Measurements from ENCODE around the gene PRXL2B.
"Not testable (repeated sequence)": the region's sequence is repeated elsewhere in the genome, so short reads cannot be mapped to it uniquely, and the experiment has no call there.

The PRXL2B gene

DNA sequence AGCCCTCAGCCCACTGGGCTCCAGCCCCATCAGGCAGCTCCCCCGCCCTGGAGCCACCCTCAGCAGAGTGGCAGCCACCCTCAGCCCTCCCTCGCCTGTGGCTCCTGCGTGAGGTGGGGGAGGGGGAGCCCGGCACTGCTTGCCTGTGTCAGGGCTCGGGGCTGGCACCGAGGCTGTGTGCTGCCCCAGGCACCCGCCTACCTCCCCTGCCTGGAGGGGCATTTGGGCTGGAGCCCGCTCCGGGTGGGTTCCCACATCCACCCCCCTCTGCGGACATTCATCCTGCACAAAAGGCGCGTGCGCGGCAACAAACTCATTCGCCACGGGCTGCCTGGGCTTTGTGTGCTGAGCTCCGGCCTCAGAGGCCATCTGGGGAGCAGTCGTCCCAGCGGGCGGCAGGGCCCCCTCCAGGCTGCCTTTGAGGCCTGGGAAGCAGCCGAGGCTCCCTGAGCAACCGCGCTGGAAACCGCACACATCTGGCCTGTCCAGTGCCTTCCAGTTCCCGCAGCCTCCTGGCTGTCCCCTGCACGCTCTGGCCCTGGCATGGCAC lies 43.0 kb upstream of the PRXL2B start:
- H3K4me1 ChIP-seq: peaks cover 86% of the 10 kb centered on the region

GRCh38 chr1:2544093-2544874 lies 42.3 kb upstream of the PRXL2B start:
- Histone ChIP-seq H3K4me3 (no peak overlapping the region), H3K27me3 (peaks cover 4% of the 10 kb centered on the region; the same call in 1 of the 2 replicates), H3K27ac (peak overlapping the region; percentile 66), H3K4me1 (peaks cover 91% of the 10 kb centered on the region), H3K4me2 (peak overlapping the region; percentile 86), H3K9ac (0 out of 2 replicates have a peak overlapping the region, but pooled peaks have one; percentile 45), H4K20me1 (no peaks in the 10 kb centered on the region), H3K36me3 (no peaks in the 10 kb centered on the region), H3K9me3 (no peaks in the 10 kb centered on the region)
- no peak for TF ChIP-seq Cebpa-rat (IDR thresholded peaks at IDR 0.05)

More for the DNA sequence above, 43.0 kb upstream of the PRXL2B start:
- peak overlapping the region; percentile 45; the same call in 1 of the 2 replicates for H3K9ac ChIP-seq
- H3K27me3 ChIP-seq: peaks cover 4% of the 10 kb centered on the region; the same call in 1 of the 2 replicates
- no peaks in the 10 kb centered on the region for H4K20me1 ChIP-seq
- H3K27ac ChIP-seq: peak overlapping the region; percentile 66
- no peak for TF ChIP-seq Cebpa-rat (IDR thresholded peaks at IDR 0.05)
- H3K36me3 ChIP-seq: no peaks in the 10 kb centered on the region
- peak overlapping the region; percentile 86 for H3K4me2 ChIP-seq
- H3K9me3 ChIP-seq: no peaks in the 10 kb centered on the region
- H3K4me3 ChIP-seq: no peak overlapping the region

DNA sequence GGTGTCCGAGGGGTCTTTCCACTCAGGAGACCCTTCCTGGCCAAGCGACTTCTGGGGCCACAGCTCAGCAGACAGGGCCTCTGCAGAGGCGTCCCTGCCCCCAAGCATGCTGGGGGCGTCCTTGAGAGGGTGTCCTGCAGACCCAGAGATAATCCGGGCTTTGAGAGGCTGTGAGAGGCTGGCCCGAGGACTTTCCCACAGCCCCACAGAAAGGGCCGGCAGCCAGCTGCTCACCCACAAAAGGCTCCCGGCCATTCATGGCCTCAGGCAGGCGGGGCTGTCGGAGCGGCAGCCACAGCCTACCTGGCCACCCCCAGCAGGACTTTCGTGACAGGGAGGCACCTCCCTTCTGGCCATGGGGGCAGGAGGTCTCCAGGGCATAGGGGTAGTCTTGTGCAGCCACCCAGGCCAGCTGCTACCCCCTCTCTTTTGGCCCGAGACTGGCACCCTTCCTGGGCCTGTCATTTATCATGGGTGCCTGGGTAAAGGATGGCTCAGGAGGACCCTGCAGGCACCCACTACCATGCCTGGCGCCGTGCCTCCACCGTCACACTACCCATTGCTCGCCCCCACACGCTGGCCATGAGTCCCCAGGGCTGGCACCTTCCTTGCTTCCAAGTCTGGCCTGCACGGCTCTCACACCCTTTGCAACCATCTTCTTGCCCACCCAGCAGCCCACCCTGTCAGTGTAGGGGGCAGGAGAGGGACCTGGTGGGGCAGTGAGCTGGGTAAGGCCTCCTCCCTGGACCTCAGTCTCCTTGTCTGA lies 41.5 kb upstream of the PRXL2B start:
- Histone ChIP-seq H3K9ac (no peak overlapping the region), H3K4me1 (peaks cover 93% of the 10 kb centered on the region), H3K27me3 (peaks cover 4% of the 10 kb centered on the region; the same call in 1 of the 2 replicates), H3K4me2 (peak overlapping the region; percentile 86), H3K4me3 (no peak overlapping the region), H3K9me3 (no peaks in the 10 kb centered on the region), H4K20me1 (no peaks in the 10 kb centered on the region), H3K27ac (peak overlapping the region; percentile 66), H3K36me3 (no peaks in the 10 kb centered on the region)
- no peak for TF ChIP-seq Cebpa-rat (IDR thresholded peaks at IDR 0.05)

GRCh38 chr1:2545754-2546514 lies 40.6 kb upstream of the PRXL2B start:
- TF ChIP-seq Cebpa-rat (IDR thresholded peaks at IDR 0.05): no peak
- Histone ChIP-seq H3K36me3 (no peaks in the 10 kb centered on the region), H3K4me3 (peak overlapping the region; percentile 67), H3K4me2 (peak overlapping the region; percentile 88), H3K9me3 (no peaks in the 10 kb centered on the region), H3K27ac (peak overlapping the region; percentile 94), H4K20me1 (no peaks in the 10 kb centered on the region), H3K9ac (peak overlapping the region; percentile 70; the same call in 1 of the 2 replicates), H3K4me1 (peaks cover 96% of the 10 kb centered on the region), H3K27me3 (no peaks in the 10 kb centered on the region)

GRCh38 chr1:2546515-2547209 lies 39.9 kb upstream of the PRXL2B start:
- peak overlapping the region; percentile 67 for H3K4me3 ChIP-seq
- no peaks in the 10 kb centered on the region for H3K27me3 ChIP-seq
- no peaks in the 10 kb centered on the region for H3K9me3 ChIP-seq
- no peaks in the 10 kb centered on the region for H3K36me3 ChIP-seq
- H3K9ac ChIP-seq: peak overlapping the region; percentile 70
- H4K20me1 ChIP-seq: no peaks in the 10 kb centered on the region
- H3K27ac ChIP-seq: peak overlapping the region; percentile 94
- peaks cover 96% of the 10 kb centered on the region for H3K4me1 ChIP-seq
- H3K4me2 ChIP-seq: peak overlapping the region; percentile 88
- no peak for TF ChIP-seq Cebpa-rat (IDR thresholded peaks at IDR 0.05)

DNA sequence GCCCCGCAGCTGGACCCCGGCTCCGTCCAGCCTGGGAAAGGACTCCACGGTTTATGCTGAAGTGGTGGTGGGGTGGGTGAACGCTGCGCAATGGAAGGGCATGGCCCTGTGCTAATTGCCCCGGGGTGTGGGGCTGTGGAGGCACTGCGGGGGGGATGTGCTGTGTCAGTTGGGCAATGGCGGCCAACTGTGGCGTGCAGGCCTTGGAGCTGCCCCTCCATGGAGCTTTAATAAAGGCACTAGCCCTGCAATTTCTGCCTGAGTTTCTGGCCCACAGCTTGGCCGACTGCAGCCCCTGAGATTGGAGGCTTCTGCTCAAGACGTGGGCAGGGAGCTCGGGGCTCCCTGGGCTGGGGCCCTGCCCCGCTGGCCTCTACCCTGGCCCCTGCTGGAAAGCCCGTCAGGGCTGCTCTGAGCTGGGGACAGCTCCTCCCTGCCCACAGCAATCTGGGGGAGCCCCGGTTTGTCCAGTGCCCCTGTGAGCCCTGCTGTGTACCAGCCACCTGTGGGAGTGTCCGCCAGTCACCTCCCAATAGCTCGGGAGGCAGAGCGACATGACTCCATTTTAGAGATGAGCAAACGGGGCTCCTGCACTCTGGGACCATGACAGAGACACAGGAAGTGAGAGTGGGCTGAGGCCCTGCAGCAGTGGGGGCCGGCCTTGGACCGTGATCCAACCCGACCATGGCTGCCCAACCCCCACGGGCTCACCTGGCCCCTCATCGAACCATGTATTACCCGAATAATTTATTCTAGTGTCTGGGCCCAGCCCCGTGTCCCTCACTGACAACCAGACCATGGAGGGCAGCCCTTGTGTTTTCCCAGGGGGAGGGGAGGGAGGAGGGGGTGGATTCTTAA lies 39.1 kb upstream of the PRXL2B start:
- TF ChIP-seq Cebpa-rat (IDR thresholded peaks at IDR 0.05): no peak
- peak overlapping the region; percentile 88 for H3K4me2 ChIP-seq
- H3K27me3 ChIP-seq: no peaks in the 10 kb centered on the region
- no peaks in the 10 kb centered on the region for H3K36me3 ChIP-seq
- peak overlapping the region; percentile 70 for H3K9ac ChIP-seq
- H3K4me3 ChIP-seq: peak overlapping the region; percentile 67
- H3K9me3 ChIP-seq: no peaks in the 10 kb centered on the region
- no peaks in the 10 kb centered on the region for H4K20me1 ChIP-seq
- H3K27ac ChIP-seq: peak overlapping the region; percentile 94
- H3K4me1 ChIP-seq: peaks cover 96% of the 10 kb centered on the region

- peak overlapping the region; percentile 67 for H3K4me3 ChIP-seq
- H3K27ac ChIP-seq: peak overlapping the region; percentile 94
- peak overlapping the region; percentile 72 for H3K9ac ChIP-seq
- no peaks in the 10 kb centered on the region for H3K9me3 ChIP-seq
- no peaks in the 10 kb centered on the region for H3K27me3 ChIP-seq
- H3K36me3 ChIP-seq: no peaks in the 10 kb centered on the region
- peaks cover 95% of the 10 kb centered on the region for H3K4me1 ChIP-seq
- no peak for TF ChIP-seq Cebpa-rat (IDR thresholded peaks at IDR 0.05)
- H4K20me1 ChIP-seq: no peaks in the 10 kb centered on the region
- H3K4me2 ChIP-seq: peak overlapping the region; percentile 88
Observed at GRCh38 chr1:2548068-2548589, 38.4 kb upstream of the PRXL2B start.

- peak overlapping the region; percentile 88 for H3K4me2 ChIP-seq
- peaks cover 90% of the 10 kb centered on the region for H3K4me1 ChIP-seq
- H3K36me3 ChIP-seq, H3K27me3 ChIP-seq, H4K20me1 ChIP-seq, H3K9me3 ChIP-seq: not testable (repeated sequence)
- H3K9ac ChIP-seq: peak overlapping the region; percentile 72
- H3K27ac ChIP-seq: peak overlapping the region; percentile 94
- H3K4me3 ChIP-seq: peak overlapping the region; percentile 67
Observed at GRCh38 chr1:2549367-2550029, 37.1 kb upstream of the PRXL2B start.

DNA sequence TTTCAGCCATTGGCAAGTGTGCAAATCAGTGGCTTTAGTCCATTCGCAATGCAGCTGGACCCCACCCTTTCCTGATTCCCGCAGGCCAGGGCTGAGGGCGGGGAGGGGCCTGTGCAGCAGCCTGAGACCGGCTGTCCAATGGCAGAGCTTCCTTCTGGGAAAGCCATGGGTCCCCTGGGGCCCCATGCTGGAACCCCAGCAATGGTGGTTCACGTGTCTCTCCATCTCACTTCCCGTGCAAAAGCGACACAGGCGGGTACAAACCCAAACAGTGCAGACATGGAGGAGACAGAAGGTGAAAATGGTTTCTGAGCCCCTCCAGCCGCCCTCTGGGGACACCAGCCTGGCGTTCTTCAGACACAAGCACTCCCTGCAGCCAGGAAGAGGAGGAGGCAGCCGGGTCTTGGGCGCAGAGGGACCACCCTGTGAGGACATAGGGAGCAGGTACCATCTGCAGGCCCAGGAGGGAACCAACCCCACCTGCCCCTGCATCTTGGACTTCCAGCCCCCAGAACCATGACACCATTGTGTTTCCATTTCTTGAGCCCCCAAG lies 36.2 kb upstream of the PRXL2B start:
- Histone ChIP-seq H3K4me3 (0 out of 2 replicates have a peak overlapping the region, but pooled peaks have one; percentile 14), H3K4me1 (peaks cover 90% of the 10 kb centered on the region), H3K27ac (peak overlapping the region; percentile 46; the same call in 1 of the 2 replicates), H3K4me2 (peak overlapping the region; percentile 88)
- H3K27me3 ChIP-seq, H3K36me3 ChIP-seq, H3K9ac ChIP-seq, H4K20me1 ChIP-seq, H3K9me3 ChIP-seq: not testable (repeated sequence)

- H3K27me3 ChIP-seq, H4K20me1 ChIP-seq, H3K9ac ChIP-seq, H3K36me3 ChIP-seq, H3K9me3 ChIP-seq, H3K4me3 ChIP-seq: not testable (repeated sequence)
- peak overlapping the region; percentile 88 for H3K4me2 ChIP-seq
- peak overlapping the region; percentile 30; the same call in 1 of the 2 replicates for H3K27ac ChIP-seq
- H3K4me1 ChIP-seq: peaks cover 90% of the 10 kb centered on the region
Observed at GRCh38 chr1:2551544-2551943, 35.0 kb upstream of the PRXL2B start.
